Measurements from ENCODE around the gene STAT5B. TPM values are rescaled to one million over a fixed set of nuclear protein-coding genes. Genes with fewer than 3 reads are reported as not detected.
A peak's percentile ranks its signal among the peaks of the same experiment; 100 is the strongest.

The STAT5B gene
- total and polyA plus RNA-seq, 2 of the 13 experiments (the other 11 are each of a cell fraction or from before 2014, with no cell fraction given) = 21.0 to 42.8 TPM

DNA sequence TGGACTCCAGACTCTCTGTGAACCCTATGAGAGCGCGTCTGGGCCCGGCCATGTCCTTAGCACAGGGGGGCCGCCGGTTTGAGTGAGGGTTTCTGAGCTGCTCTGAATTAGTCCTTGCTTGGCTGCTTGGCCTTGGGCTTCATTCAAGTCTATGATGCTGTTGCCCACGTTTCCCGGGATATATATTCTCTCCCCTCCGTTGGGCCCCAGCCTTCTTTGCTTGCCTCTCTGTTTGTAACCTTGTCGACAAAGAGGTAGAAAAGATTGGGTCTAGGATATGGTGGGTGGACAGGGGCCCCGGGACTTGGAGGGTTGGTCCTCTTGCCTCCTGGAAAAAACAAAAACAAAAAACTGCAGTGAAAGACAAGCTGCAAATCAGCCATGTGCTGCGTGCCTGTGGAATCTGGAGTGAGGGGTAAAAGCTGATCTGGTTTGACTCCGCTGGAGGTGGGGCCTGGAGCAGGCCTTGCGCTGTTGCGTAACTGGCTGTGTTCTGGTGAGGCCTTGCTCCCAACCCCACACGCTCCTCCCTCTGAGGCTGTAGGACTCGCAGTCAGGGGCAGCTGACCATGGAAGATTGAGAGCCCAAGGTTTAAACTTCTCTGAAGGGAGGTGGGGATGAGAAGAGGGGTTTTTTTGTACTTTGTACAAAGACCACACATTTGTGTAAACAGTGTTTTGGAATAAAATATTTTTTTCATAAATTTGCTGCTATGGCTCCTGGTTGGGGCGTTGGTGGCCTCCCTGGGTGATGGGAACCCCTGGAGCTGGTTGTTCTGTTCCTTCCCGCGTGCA, 35.2 kb upstream of the STAT5B start (continued):
- TF ChIP-seq HNRNPK (IDR thresholded peaks at IDR 0.05; ENCODE audit: low read depth, low read length, poor library complexity, severe bottlenecking) (no peak), MEIS1 (CRISPR knock-in tag; IDR thresholded peaks at IDR 0.05; ENCODE audit: borderline replicate concordance) (peak; percentile 6; the same call in 1 of the 2 replicates), ARNT2 (CRISPR knock-in tag; IDR thresholded peaks at IDR 0.05; ENCODE audit: low read depth) (no peak; the same call in none of the 2 replicates), ZNF282 (IDR thresholded peaks at IDR 0.05; ENCODE audit: partially characterized antibody) (no peak), WIZ (CRISPR knock-in tag; IDR thresholded peaks at IDR 0.05) (0 out of 2 replicates have a peak, but pooled peaks have one; percentile 3), HMGA1 (CRISPR knock-in tag; conservative IDR thresholded peaks at IDR 0.05) (no peak), ZSCAN20 (CRISPR knock-in tag; IDR thresholded peaks at IDR 0.05; ENCODE audit: borderline replicate concordance) (0 out of 2 replicates have a peak, but pooled peaks have one; percentile 29), ZNF660 (CRISPR knock-in tag; IDR thresholded peaks at IDR 0.05; ENCODE audit: borderline replicate concordance, low read depth) (no peak), ZNF589 (CRISPR knock-in tag; conservative IDR thresholded peaks at IDR 0.05) (no peak; the same call in 1 of the 2 replicates), CAMTA2 (CRISPR knock-in tag; IDR thresholded peaks at IDR 0.05; ENCODE audit: borderline replicate concordance) (0 out of 2 replicates have a peak, but pooled peaks have one; percentile 66), ZNF326 (CRISPR knock-in tag; IDR thresholded peaks at IDR 0.05; ENCODE audit: borderline replicate concordance) (peak; percentile 66), TEAD3 (CRISPR knock-in tag; optimal IDR thresholded peaks at IDR 0.05; ENCODE audit: borderline replicate concordance) (peak; percentile 86), PITX1 (CRISPR knock-in tag; IDR thresholded peaks at IDR 0.05) (peak; percentile 65), JARID2 (CRISPR knock-in tag; IDR thresholded peaks at IDR 0.05; ENCODE audit: insufficient replicate concordance) (no peak), FOXK2 (IDR thresholded peaks at IDR 0.05) (no peak), ZSCAN31 (CRISPR knock-in tag; IDR thresholded peaks at IDR 0.05; ENCODE audit: low read depth) (no peak), ARNT (IDR thresholded peaks at IDR 0.05) (no peak), XRCC5 (optimal IDR thresholded peaks at IDR 0.05; ENCODE audit: low read length) (peak; percentile 49), GATAD2A (CRISPR knock-in tag; IDR thresholded peaks at IDR 0.05) (peak; percentile 87), MIER3 (CRISPR knock-in tag; IDR thresholded peaks at IDR 0.05; ENCODE audit: borderline replicate concordance) (peak; percentile 92; the same call in 1 of the 2 replicates), PCBP2 (optimal IDR thresholded peaks at IDR 0.05; ENCODE audit: low read depth, low read length, poor library complexity, severe bottlenecking) (peak; percentile 19), RBM22 (optimal IDR thresholded peaks at IDR 0.05; ENCODE audit: low read length) (peak; percentile 98)
- TF ChIP-seq, protein P1, sequence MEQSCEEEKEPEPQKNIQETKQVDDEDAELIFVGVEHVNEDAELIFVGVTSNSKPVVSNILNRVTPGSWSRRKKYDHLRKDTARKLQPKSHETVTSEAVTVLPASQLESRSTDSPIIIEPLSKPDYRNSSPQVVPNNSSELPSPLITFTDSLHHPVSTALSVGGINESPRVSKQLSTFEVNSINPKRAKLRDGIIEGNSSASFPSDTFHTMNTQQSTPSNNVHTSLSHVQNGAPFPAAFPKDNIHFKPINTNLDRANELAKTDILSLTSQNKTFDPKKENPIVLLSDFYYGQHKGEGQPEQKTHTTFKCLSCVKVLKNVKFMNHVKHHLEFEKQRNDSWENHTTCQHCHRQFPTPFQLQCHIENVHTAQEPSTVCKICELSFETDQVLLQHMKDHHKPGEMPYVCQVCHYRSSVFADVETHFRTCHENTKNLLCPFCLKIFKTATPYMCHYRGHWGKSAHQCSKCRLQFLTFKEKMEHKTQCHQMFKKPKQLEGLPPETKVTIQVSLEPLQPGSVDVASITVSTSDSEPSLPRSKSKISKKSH (CRISPR knock-in tag; IDR thresholded peaks at IDR 0.05; ENCODE audit: borderline replicate concordance) = peak; percentile 81; the same call in 1 of the 2 replicates
- TF ChIP-seq, protein P2, sequence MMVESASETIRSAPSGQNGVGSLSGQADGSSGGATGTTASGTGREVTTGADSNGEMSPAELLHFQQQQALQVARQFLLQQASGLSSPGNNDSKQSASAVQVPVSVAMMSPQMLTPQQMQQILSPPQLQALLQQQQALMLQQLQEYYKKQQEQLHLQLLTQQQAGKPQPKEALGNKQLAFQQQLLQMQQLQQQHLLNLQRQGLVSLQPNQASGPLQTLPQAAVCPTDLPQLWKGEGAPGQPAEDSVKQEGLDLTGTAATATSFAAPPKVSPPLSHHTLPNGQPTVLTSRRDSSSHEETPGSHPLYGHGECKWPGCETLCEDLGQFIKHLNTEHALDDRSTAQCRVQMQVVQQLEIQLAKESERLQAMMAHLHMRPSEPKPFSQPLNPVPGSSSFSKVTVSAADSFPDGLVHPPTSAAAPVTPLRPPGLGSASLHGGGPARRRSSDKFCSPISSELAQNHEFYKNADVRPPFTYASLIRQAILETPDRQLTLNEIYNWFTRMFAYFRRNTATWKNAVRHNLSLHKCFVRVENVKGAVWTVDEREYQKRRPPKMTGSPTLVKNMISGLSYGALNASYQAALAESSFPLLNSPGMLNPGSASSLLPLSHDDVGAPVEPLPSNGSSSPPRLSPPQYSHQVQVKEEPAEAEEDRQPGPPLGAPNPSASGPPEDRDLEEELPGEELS (CRISPR knock-in tag; IDR thresholded peaks at IDR 0.05) = peak; percentile 78
